H9 (cell line): ENCODE data around the gene OPHN1. TPM values are rescaled to one million over a fixed set of nuclear protein-coding genes. Genes with fewer than 3 reads are reported as not detected.

Experiments used
- DNase-seq: peaks from one replicate; pipeline ENCODE4 v3.0.0-alpha.2; 2017
- H2AFZ ChIP-seq: one replicate; pipeline ENCODE4 v1.6.1; 2013; ENCODE audit warnings: mild to moderate bottlenecking, low read length, control low read depth, moderate library complexity
- H2AK5ac ChIP-seq: 2 replicates; pipeline ENCODE4 v1.6.1; 2013; ENCODE audit warnings: low read length, control low read depth, mixed read lengths; ENCODE audit not compliant: insufficient read length
- H2BK120ac ChIP-seq: one replicate; pipeline ENCODE4 v1.6.1; 2013; ENCODE audit warnings: low read depth, mild to moderate bottlenecking, low read length, control low read depth, inconsistent platforms; ENCODE audit not compliant: poor library complexity, severe bottlenecking
- H2BK12ac ChIP-seq: 2 replicates; pipeline ENCODE4 v1.6.1; 2013; ENCODE audit warnings: low read length, control low read depth, mixed read lengths, low read depth; ENCODE audit not compliant: insufficient read length
- H2BK15ac ChIP-seq: 2 replicates; pipeline ENCODE4 v1.6.1; 2013; ENCODE audit warnings: low read depth, low read length, control low read depth
- H2BK20ac ChIP-seq: one replicate; pipeline ENCODE4 v1.6.1; 2013; ENCODE audit warnings: low read depth, mild to moderate bottlenecking, low read length, control low read depth, inconsistent platforms; ENCODE audit not compliant: poor library complexity, severe bottlenecking
- H2BK5ac ChIP-seq: 2 replicates; pipeline ENCODE4 v1.6.1; 2013; ENCODE audit warnings: low read length, control low read depth, mixed read lengths; ENCODE audit not compliant: insufficient read length
- H3K14ac ChIP-seq: 2 replicates; pipeline ENCODE4 v1.6.1; 2013; ENCODE audit warnings: low read length, control low read depth; ENCODE audit not compliant: insufficient read depth
- H3K18ac ChIP-seq: 2 replicates; pipeline ENCODE4 v1.6.1; 2013; ENCODE audit warnings: low read depth, mild to moderate bottlenecking, mixed read lengths, low read length, control low read depth; ENCODE audit not compliant: insufficient read length
- H3K23ac ChIP-seq: 2 replicates; pipeline ENCODE4 v1.6.1; 2013; ENCODE audit warnings: low read length, control low read depth, mixed read lengths, low read depth; ENCODE audit not compliant: insufficient read length
- H3K23me2 ChIP-seq: 2 replicates; pipeline ENCODE4 v1.6.1; 2013; ENCODE audit warnings: low read depth, mild to moderate bottlenecking, mixed read lengths, low read length, control low read depth; ENCODE audit not compliant: insufficient read length, poor library complexity, severe bottlenecking
- H3K27ac ChIP-seq: 2 replicates; pipeline ENCODE4 v1.5.1; 2013; ENCODE audit warnings: low read length, control low read depth, mixed read lengths, low read depth; ENCODE audit not compliant: insufficient read length
- H3K27me3 ChIP-seq: 2 replicates; pipeline ENCODE4 v1.6.1; 2013; ENCODE audit warnings: low read length, control low read depth, inconsistent platforms; ENCODE audit not compliant: insufficient read depth
- H3K4ac ChIP-seq: 2 replicates; pipeline ENCODE4 v1.6.1; 2013; ENCODE audit warnings: low read depth, mild to moderate bottlenecking, control low read depth, inconsistent platforms, low read length, moderate library complexity
- H3K4me1 ChIP-seq: 2 replicates; pipeline ENCODE4 v1.6.1; 2013; ENCODE audit warnings: low read length, control low read depth, inconsistent platforms; ENCODE audit not compliant: insufficient read depth
- H3K4me2 ChIP-seq: 2 replicates; pipeline ENCODE4 v1.6.1; 2013; ENCODE audit warnings: low read length, control low read depth, mixed read lengths; ENCODE audit not compliant: insufficient read length, insufficient read depth
- H3K56ac ChIP-seq: 2 replicates; pipeline ENCODE4 v1.6.1; 2013; ENCODE audit warnings: low read depth, mild to moderate bottlenecking, mixed read lengths, low read length, control low read depth; ENCODE audit not compliant: insufficient read length
- H3K79me1 ChIP-seq: 2 replicates; pipeline ENCODE4 v1.6.1; 2013; ENCODE audit warnings: low read depth, mild to moderate bottlenecking, moderate library complexity, low read length, control low read depth, inconsistent platforms; ENCODE audit not compliant: insufficient read depth, poor library complexity, severe bottlenecking
- H3K79me2 ChIP-seq: 2 replicates; pipeline ENCODE4 v1.6.1; 2013; ENCODE audit warnings: low read length, control low read depth, inconsistent platforms; ENCODE audit not compliant: insufficient read depth
- H3K9ac ChIP-seq: 2 replicates; pipeline ENCODE4 v1.6.1; 2013; ENCODE audit warnings: low read length, control low read depth, mixed read lengths; ENCODE audit not compliant: insufficient read length; ENCODE audit errors: extremely low read depth
- H3K9me3 ChIP-seq: one replicate; pipeline ENCODE4 v1.6.1; 2013; ENCODE audit warnings: low read depth, low read length, inconsistent platforms; ENCODE audit not compliant: control insufficient read depth
- H3T11ph ChIP-seq: one replicate; pipeline ENCODE4 v1.6.1; 2013; ENCODE audit warnings: mild to moderate bottlenecking, low read length, control low read depth, inconsistent platforms
- H4K20me1 ChIP-seq: one replicate; pipeline ENCODE4 v1.6.1; 2013; ENCODE audit not compliant: control insufficient read depth, insufficient read length, insufficient read depth
- H4K5ac ChIP-seq: 2 replicates; pipeline ENCODE4 v1.6.1; 2013; ENCODE audit warnings: low read depth, mild to moderate bottlenecking, mixed read lengths, low read length, control low read depth; ENCODE audit not compliant: insufficient read length
- H4K8ac ChIP-seq: replicated peaks from 2 replicates; pipeline ENCODE4 v1.6.1; 2013; ENCODE audit warnings: low read length, control low read depth, mixed read lengths, low read depth; ENCODE audit not compliant: insufficient read length
- H4K91ac ChIP-seq: 2 replicates; pipeline ENCODE4 v1.6.1; 2013; ENCODE audit warnings: low read depth, mild to moderate bottlenecking, moderate library complexity, mixed read lengths, low read length, control low read depth; ENCODE audit not compliant: insufficient read length
- H3K27ac Mint-ChIP-seq, 3 experiments: 2 replicates in 2 of 3; 3 replicates in 1 of 3; pipeline ENCODE4 v1.8.0; 2020 to 2021; ENCODE audit warnings: mixed read lengths in 3 of 3, mild to moderate bottlenecking in 1 of 3, moderate library complexity in 1 of 3
- H3K27me3 Mint-ChIP-seq: 2 replicates; pipeline ENCODE4 v1.8.0; 2021; ENCODE audit warnings: low read depth, mild to moderate bottlenecking, moderate library complexity, mixed read lengths
- H3K36me3 Mint-ChIP-seq, 3 experiments: 2 replicates in 2 of 3; 3 replicates in 1 of 3; pipeline ENCODE4 v1.8.0; 2020 to 2021; ENCODE audit warnings: low read depth in 3 of 3, mixed read lengths in 3 of 3; ENCODE audit not compliant: insufficient read depth in 1 of 3
- H3K4me1 Mint-ChIP-seq, 2 experiments: 2 replicates each; pipeline ENCODE4 v1.8.0; 2020; ENCODE audit warnings: mixed read lengths in 2 of 2
- H3K4me3 Mint-ChIP-seq, 2 experiments: 2 replicates in 1 of 2; 3 replicates in 1 of 2; pipeline ENCODE4 v1.8.0; 2020 to 2021; ENCODE audit warnings: mild to moderate bottlenecking in 2 of 2, mixed read lengths in 2 of 2, moderate library complexity in 1 of 2
- H3K9me3 Mint-ChIP-seq, 2 experiments: 2 replicates in 1 of 2; 3 replicates in 1 of 2; pipeline ENCODE4 v1.8.0; 2020; ENCODE audit warnings: mild to moderate bottlenecking in 2 of 2, mixed read lengths in 2 of 2, moderate library complexity in 1 of 2
- CTCF ChIP-seq: fragments of 200-600 bp; sonication (generic); conservative IDR thresholded peaks from 3 replicates; pipeline ENCODE4 v1.8.0; 2021; ENCODE audit warnings: antibody characterized with exemption, mild to moderate bottlenecking
- WGBS: extraction: QIAGEN DNeasy Blood & Tissue Kit; methylation state at CpG from one replicate; pipeline ENCODE4 v1.1.7; 2013; ENCODE audit warnings: missing lambda C conversion rate, low lambda C conversion rate, mixed read lengths; ENCODE audit not compliant: insufficient read length; ENCODE audit errors: extremely low coverage; 5-methylcytosine and 5-hydroxymethylcytosine counted together
- total RNA-seq: library from RNA; stranded (reverse); gene quantifications from 2 replicates; pipeline ENCODE4 v1.2.1, GENCODE V29; 2021

The OPHN1 gene
- total RNA-seq, 1 experiment from 2014 or later: 1.5 TPM

- WGBS: no CpG with 5 or more reads among the region's 4 CpGs
- peaks cover 15 to 18% of the 10 kb centered on the region in 2 experiments for H3K4me1 Mint-ChIP-seq
These were observed 372.1 kb downstream of the OPHN1 start for GRCh38 chrX:68061206-68061535.

More at GRCh38 chrX:68061206-68061535, 372.1 kb downstream of the OPHN1 start:
- Histone ChIP-seq H4K5ac (no peak overlapping the region), H3K9ac (no peak overlapping the region), H3K4ac (no peak overlapping the region), H3K79me1 (no peaks in the 10 kb centered on the region), H4K91ac (no peak overlapping the region), H2BK20ac (no peak overlapping the region), H3K18ac (no peak overlapping the region), H2BK120ac (no peak overlapping the region), H3K4me2 (no peak overlapping the region), H3K27me3 (no peaks in the 10 kb centered on the region), H3K4me1 (no peaks in the 10 kb centered on the region; the same call in 1 of the 2 replicates), H2AFZ (no peak overlapping the region), H2BK5ac (no peak overlapping the region), H2AK5ac (no peak overlapping the region), H3K14ac (no peak overlapping the region), H3K23ac (no peak overlapping the region), H3K56ac (no peak overlapping the region), H3T11ph (no peak overlapping the region), H3K9me3 (peaks cover 34% of the 10 kb centered on the region), H3K27ac (no peak overlapping the region), H2BK15ac (no peak overlapping the region), H3K23me2 (no peaks in the 10 kb centered on the region), H2BK12ac (no peak overlapping the region), H3K79me2 (no peaks in the 10 kb centered on the region), H4K20me1 (no peaks in the 10 kb centered on the region), H4K8ac (no peak overlapping the region)
- H3K36me3 Mint-ChIP-seq: peaks cover 0 to 2% (median 2%) of the 10 kb centered on the region in 3 experiments; a peak in 3 of 7 replicates
- H3K27ac Mint-ChIP-seq: no peak overlapping the region; a peak in 2 of 7 replicates
- H3K4me3 Mint-ChIP-seq: no peak overlapping the region
- TF ChIP-seq CTCF: no peak
- DNase-seq: no peak
- peaks cover 58 to 70% of the 10 kb centered on the region in 2 experiments for H3K9me3 Mint-ChIP-seq
- H3K27me3 Mint-ChIP-seq: no peaks in the 10 kb centered on the region; the same call in 1 of the 2 replicates
